Neutrophil (primary cell): Measurements from ENCODE around the gene DDX1.

ENCODE experiments used
- H3K27ac ChIP-seq: fragments of 200-600 bp; sonication (generic); 2 replicates; pipeline ENCODE4 v1.5.1; 2016; ENCODE audit warnings: mild to moderate bottlenecking, moderate library complexity
- H3K27me3 ChIP-seq: fragments of 200-600 bp; sonication (generic); 2 replicates; pipeline ENCODE4 v1.6.0; 2016; ENCODE audit warnings: mild to moderate bottlenecking
- H3K36me3 ChIP-seq: fragments of 200-600 bp; sonication (generic); 2 replicates; pipeline ENCODE4 v1.5.1; 2017
- H3K4me1 ChIP-seq, 2 experiments: fragments of 200-600 bp in 1 of 2; sonication (generic) in 1 of 2; 1 replicate in 1 of 2; 2 replicates in 1 of 2; pipeline versions ENCODE4 v1.5.1 to v1.6.1; 2013 to 2016; ENCODE audit warnings: low read depth in 1 of 2, low read length in 1 of 2, mild to moderate bottlenecking in 1 of 2, moderate library complexity in 1 of 2; ENCODE audit not compliant: control insufficient read depth in 1 of 2, insufficient read depth in 1 of 2
- H3K4me3 ChIP-seq, 2 experiments: fragments of 200-600 bp in 1 of 2; sonication (generic) in 1 of 2; 1 replicate in 1 of 2; 2 replicates in 1 of 2; pipeline ENCODE4 v1.5.1; 2013 to 2016; ENCODE audit warnings: low read depth in 1 of 2, low read length in 1 of 2, mild to moderate bottlenecking in 1 of 2, moderate library complexity in 1 of 2
- H3K9me3 ChIP-seq: fragments of 200-600 bp; sonication (generic); 2 replicates; pipeline ENCODE4 v1.5.1; 2016
- CTCF ChIP-seq: fragments of 200-600 bp; sonication (generic); IDR thresholded peaks from 2 replicates; pipeline ENCODE4 v1.5.1; 2016; ENCODE audit warnings: antibody characterized with exemption

DDX1 gene

GRCh38 chr2:15650616-15651366 lies 59.1 kb downstream of the DDX1 start:
- H3K27me3 ChIP-seq = no peaks in the 10 kb centered on the region
- no peaks in the 10 kb centered on the region for H3K36me3 ChIP-seq
- H3K4me3 ChIP-seq = no peak overlapping the region
- no peak overlapping the region for H3K27ac ChIP-seq
- H3K4me1 ChIP-seq = no peaks in the 10 kb centered on the region
- no peaks in the 10 kb centered on the region for H3K9me3 ChIP-seq
- TF ChIP-seq CTCF = no peak

DNA sequence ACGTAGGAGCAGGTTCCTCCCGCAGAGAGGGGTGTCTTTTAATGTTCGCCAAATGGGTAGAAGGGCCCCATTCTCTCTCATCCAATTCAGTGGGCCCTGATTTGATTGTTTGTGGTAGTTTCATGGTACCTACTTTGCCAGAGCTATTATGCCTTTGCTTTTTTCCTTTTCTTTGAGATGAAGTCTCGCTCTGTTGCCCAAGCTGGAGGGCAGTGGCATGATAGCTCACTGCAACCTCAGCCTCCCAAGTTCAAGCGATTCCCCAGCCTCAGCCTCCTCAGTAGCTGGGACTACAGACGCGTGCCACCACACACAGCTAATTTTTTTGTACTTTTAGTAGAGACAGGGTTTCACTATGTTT lies 59.7 kb downstream of the DDX1 start:
- no peaks in the 10 kb centered on the region for H3K9me3 ChIP-seq
- no peaks in the 10 kb centered on the region for H3K27me3 ChIP-seq
- H3K4me3 ChIP-seq = no peak overlapping the region
- H3K4me1 ChIP-seq = no peaks in the 10 kb centered on the region
- no peak for TF ChIP-seq CTCF
- H3K27ac ChIP-seq = no peak overlapping the region
- no peaks in the 10 kb centered on the region for H3K36me3 ChIP-seq

- H3K27me3 ChIP-seq = no peaks in the 10 kb centered on the region
- H3K9me3 ChIP-seq = no peaks in the 10 kb centered on the region
- H3K27ac ChIP-seq = no peak overlapping the region
- no peak for TF ChIP-seq CTCF
- H3K36me3 ChIP-seq = no peaks in the 10 kb centered on the region
- H3K4me1 ChIP-seq = no peaks in the 10 kb centered on the region
- H3K4me3 ChIP-seq = no peak overlapping the region
Observed at GRCh38 chr2:15652252-15652651, 60.6 kb downstream of the DDX1 start.

GRCh38 chr2:15652801-15653200 lies 61.1 kb downstream of the DDX1 start:
- no peaks in the 10 kb centered on the region for H3K36me3 ChIP-seq
- H3K4me3 ChIP-seq = no peak overlapping the region
- H3K4me1 ChIP-seq = no peaks in the 10 kb centered on the region
- no peak overlapping the region for H3K27ac ChIP-seq
- H3K27me3 ChIP-seq = no peaks in the 10 kb centered on the region
- H3K9me3 ChIP-seq = no peaks in the 10 kb centered on the region
- no peak for TF ChIP-seq CTCF

GRCh38 chr2:15653806-15654726 lies 62.4 kb downstream of the DDX1 start:
- Histone ChIP-seq H3K36me3 (no peaks in the 10 kb centered on the region), H3K27me3 (no peaks in the 10 kb centered on the region), H3K27ac (no peak overlapping the region), H3K4me1 (no peaks in the 10 kb centered on the region), H3K4me3 (no peak overlapping the region), H3K9me3 (no peaks in the 10 kb centered on the region)
- TF ChIP-seq CTCF = no peak
